ENCODE results near the gene GJA3.

DNA sequence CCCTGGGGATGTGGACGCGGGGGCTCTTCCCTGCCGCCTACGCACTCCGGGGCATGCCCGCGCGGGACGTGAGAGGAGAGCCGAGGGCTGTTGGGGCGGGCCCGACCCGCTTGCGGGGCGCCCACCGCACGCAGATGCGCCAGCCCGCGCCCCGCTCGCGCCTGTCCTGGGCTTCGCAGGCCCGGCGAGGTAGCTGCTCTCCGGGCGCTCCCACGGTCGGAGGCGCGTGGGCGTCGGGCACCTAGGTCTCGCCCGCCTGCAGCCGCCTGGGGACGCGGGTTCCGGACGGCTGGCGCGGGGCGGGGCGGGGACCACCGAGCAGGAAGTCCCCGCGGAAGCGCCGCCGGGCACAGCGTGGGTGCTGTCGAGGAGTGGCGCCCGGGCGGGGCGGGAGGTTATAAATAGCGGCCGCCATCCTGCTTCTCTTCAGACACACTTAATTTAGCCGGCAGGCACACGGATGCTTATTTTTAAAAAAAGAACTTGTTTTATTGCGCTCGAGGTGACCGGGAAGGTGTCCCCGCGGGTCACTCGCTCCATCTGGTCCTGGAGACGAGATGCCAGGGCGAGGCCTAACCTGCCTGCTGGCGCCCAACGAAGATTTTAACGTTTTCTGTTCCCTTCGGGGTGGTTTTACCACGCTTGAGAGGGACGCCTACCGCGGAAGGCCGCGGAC is 561 bp upstream of the GJA3 start:
- no peak for TF ChIP-seq POLR2A (IDR thresholded peaks at IDR 0.05)
- TF ChIP-seq, protein P1, sequence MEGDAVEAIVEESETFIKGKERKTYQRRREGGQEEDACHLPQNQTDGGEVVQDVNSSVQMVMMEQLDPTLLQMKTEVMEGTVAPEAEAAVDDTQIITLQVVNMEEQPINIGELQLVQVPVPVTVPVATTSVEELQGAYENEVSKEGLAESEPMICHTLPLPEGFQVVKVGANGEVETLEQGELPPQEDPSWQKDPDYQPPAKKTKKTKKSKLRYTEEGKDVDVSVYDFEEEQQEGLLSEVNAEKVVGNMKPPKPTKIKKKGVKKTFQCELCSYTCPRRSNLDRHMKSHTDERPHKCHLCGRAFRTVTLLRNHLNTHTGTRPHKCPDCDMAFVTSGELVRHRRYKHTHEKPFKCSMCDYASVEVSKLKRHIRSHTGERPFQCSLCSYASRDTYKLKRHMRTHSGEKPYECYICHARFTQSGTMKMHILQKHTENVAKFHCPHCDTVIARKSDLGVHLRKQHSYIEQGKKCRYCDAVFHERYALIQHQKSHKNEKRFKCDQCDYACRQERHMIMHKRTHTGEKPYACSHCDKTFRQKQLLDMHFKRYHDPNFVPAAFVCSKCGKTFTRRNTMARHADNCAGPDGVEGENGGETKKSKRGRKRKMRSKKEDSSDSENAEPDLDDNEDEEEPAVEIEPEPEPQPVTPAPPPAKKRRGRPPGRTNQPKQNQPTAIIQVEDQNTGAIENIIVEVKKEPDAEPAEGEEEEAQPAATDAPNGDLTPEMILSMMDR (IDR thresholded peaks at IDR 0.05 in 4 of 5, conservative IDR thresholded peaks at IDR 0.05 in 1 of 5): no peak
